ENCODE measurements around the gene GOSR2. TPM values are rescaled to one million over a fixed set of nuclear protein-coding genes. Genes with fewer than 3 reads are reported as not detected.

GOSR2 gene
- total and polyA plus RNA-seq, 2 of the 13 experiments (the other 11 are each of a cell fraction or from before 2014, with no cell fraction given) = 61.5 to 63.9 TPM

- TF ChIP-seq, protein P1, sequence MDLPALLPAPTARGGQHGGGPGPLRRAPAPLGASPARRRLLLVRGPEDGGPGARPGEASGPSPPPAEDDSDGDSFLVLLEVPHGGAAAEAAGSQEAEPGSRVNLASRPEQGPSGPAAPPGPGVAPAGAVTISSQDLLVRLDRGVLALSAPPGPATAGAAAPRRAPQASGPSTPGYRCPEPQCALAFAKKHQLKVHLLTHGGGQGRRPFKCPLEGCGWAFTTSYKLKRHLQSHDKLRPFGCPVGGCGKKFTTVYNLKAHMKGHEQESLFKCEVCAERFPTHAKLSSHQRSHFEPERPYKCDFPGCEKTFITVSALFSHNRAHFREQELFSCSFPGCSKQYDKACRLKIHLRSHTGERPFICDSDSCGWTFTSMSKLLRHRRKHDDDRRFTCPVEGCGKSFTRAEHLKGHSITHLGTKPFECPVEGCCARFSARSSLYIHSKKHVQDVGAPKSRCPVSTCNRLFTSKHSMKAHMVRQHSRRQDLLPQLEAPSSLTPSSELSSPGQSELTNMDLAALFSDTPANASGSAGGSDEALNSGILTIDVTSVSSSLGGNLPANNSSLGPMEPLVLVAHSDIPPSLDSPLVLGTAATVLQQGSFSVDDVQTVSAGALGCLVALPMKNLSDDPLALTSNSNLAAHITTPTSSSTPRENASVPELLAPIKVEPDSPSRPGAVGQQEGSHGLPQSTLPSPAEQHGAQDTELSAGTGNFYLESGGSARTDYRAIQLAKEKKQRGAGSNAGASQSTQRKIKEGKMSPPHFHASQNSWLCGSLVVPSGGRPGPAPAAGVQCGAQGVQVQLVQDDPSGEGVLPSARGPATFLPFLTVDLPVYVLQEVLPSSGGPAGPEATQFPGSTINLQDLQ (CRISPR knock-in tag; IDR thresholded peaks at IDR 0.05) = no peak
- no peak for TF ChIP-seq NFE2L2 (IDR thresholded peaks at IDR 0.05; ENCODE audit: low read length)
- TF ChIP-seq, protein P2, sequence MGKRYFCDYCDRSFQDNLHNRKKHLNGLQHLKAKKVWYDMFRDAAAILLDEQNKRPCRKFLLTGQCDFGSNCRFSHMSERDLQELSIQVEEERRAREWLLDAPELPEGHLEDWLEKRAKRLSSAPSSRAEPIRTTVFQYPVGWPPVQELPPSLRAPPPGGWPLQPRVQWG (CRISPR knock-in tag; IDR thresholded peaks at IDR 0.05; ENCODE audit: borderline replicate concordance, low read depth) = no peak
- TF ChIP-seq ZNF724P (CRISPR knock-in tag; IDR thresholded peaks at IDR 0.05; ENCODE audit: borderline replicate concordance) = 0 out of 2 replicates have a peak, but pooled peaks have one; percentile 31
- peak; percentile 40 for TF ChIP-seq ZNF331 (CRISPR knock-in tag; IDR thresholded peaks at IDR 0.05)
- TF ChIP-seq, protein P3, sequence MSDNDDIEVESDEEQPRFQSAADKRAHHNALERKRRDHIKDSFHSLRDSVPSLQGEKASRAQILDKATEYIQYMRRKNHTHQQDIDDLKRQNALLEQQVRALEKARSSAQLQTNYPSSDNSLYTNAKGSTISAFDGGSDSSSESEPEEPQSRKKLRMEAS (IDR thresholded peaks at IDR 0.05) = peak; percentile 32; the same call in 1 of the 2 replicates
- TF ChIP-seq SMAD3 (CRISPR knock-in tag; IDR thresholded peaks at IDR 0.05) = 0 out of 2 replicates have a peak, but pooled peaks have one; percentile 45
- TF ChIP-seq GRHL1 (CRISPR knock-in tag; conservative IDR thresholded peaks at IDR 0.05) = no peak
- TF ChIP-seq TGIF2 (CRISPR knock-in tag; IDR thresholded peaks at IDR 0.05) = no peak
- 0 out of 2 replicates have a peak, but pooled peaks have one; percentile 9 for TF ChIP-seq PAWR (CRISPR knock-in tag; IDR thresholded peaks at IDR 0.05; ENCODE audit: borderline replicate concordance)
- TF ChIP-seq ZNF430 (CRISPR knock-in tag; IDR thresholded peaks at IDR 0.05) = no peak
- 0 out of 2 replicates have a peak, but pooled peaks have one; percentile 29 for TF ChIP-seq FOXC1 (CRISPR knock-in tag; IDR thresholded peaks at IDR 0.05; ENCODE audit: borderline replicate concordance)
- no peak for TF ChIP-seq ZNF382 (CRISPR knock-in tag; IDR thresholded peaks at IDR 0.05; ENCODE audit: borderline replicate concordance)
- TF ChIP-seq CHD4 (IDR thresholded peaks at IDR 0.05; ENCODE audit: borderline replicate concordance, low read length) = no peak
- 0 out of 2 replicates have a peak, but pooled peaks have one; percentile 23 for TF ChIP-seq MIER3 (CRISPR knock-in tag; IDR thresholded peaks at IDR 0.05; ENCODE audit: borderline replicate concordance)
- TF ChIP-seq ZBED4 (CRISPR knock-in tag; IDR thresholded peaks at IDR 0.05; ENCODE audit: borderline replicate concordance) = no peak
- no peak for TF ChIP-seq ZNF775 (CRISPR knock-in tag; IDR thresholded peaks at IDR 0.05; ENCODE audit: borderline replicate concordance)
- no peak for TF ChIP-seq MXD1 (CRISPR knock-in tag; IDR thresholded peaks at IDR 0.05)
Observed at GRCh38 chr17:46942441-46943217, 19.7 kb downstream of the GOSR2 start (continued).

Measured in HepG2 (cell line).